D721Med (cell line): ENCODE data around the gene MUC12.

Experiments used
- DNase-seq: peaks from one replicate; pipeline ENCODE4 v3.0.0; 2011; ENCODE audit warnings: low spot score; ENCODE audit not compliant: insufficient read length
- FAIRE-seq: peaks from 2 replicates; lab custom pipeline; 2011; peaks lifted over from hg19 to GRCh38; lab: Jason Lieb, UNC
- CTCF ChIP-seq: IDR thresholded peaks from 2 replicates; pipeline ENCODE4 v1.5.1; 2012; ENCODE audit warnings: mild to moderate bottlenecking, control low read depth; ENCODE audit not compliant: insufficient read depth; ENCODE audit errors: missing control alignments

Gene MUC12

GRCh38 chr7:100966542-100967291 is 2.6 kb upstream of the MUC12 start:
- DNase-seq, result no peak
- TF ChIP-seq CTCF, result no peak
- FAIRE-seq, result no peak

GRCh38 chr7:100967292-100967863 is 2.0 kb upstream of the MUC12 start:
- TF ChIP-seq CTCF, result no peak
- DNase-seq (no peak), FAIRE-seq (no peak)

- no peak for TF ChIP-seq CTCF
- FAIRE-seq (no peak), DNase-seq (no peak)
Measured at GRCh38 chr7:100968031-100968430, 1.3 kb upstream of the MUC12 start.

GRCh38 chr7:100968650-100969049 is 715 bp upstream of the MUC12 start:
- DNase-seq, result no peak
- FAIRE-seq, result no peak
- TF ChIP-seq CTCF, result no peak

GRCh38 chr7:100971111-100972001 is 2.0 kb downstream of the MUC12 start:
- DNase-seq (no peak), FAIRE-seq (no peak)
- TF ChIP-seq CTCF, result no peak

- DNase-seq, result no peak
- no peak for FAIRE-seq
- no peak for TF ChIP-seq CTCF
Measured at GRCh38 chr7:100972002-100972347, 2.6 kb downstream of the MUC12 start.

- no peak for TF ChIP-seq CTCF
- FAIRE-seq (no peak), DNase-seq (no peak)
Measured at GRCh38 chr7:100974021-100974420, 4.7 kb downstream of the MUC12 start.
